Measurements from ENCODE around the gene MS4A18.

- TF ChIP-seq, protein P1, sequence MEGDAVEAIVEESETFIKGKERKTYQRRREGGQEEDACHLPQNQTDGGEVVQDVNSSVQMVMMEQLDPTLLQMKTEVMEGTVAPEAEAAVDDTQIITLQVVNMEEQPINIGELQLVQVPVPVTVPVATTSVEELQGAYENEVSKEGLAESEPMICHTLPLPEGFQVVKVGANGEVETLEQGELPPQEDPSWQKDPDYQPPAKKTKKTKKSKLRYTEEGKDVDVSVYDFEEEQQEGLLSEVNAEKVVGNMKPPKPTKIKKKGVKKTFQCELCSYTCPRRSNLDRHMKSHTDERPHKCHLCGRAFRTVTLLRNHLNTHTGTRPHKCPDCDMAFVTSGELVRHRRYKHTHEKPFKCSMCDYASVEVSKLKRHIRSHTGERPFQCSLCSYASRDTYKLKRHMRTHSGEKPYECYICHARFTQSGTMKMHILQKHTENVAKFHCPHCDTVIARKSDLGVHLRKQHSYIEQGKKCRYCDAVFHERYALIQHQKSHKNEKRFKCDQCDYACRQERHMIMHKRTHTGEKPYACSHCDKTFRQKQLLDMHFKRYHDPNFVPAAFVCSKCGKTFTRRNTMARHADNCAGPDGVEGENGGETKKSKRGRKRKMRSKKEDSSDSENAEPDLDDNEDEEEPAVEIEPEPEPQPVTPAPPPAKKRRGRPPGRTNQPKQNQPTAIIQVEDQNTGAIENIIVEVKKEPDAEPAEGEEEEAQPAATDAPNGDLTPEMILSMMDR (IDR thresholded peaks at IDR 0.05; ENCODE audit: low read depth, low read length), result no peak
- TF ChIP-seq POLR2A (IDR thresholded peaks at IDR 0.05; ENCODE audit: extremely low read depth, insufficient read length), result no peak
- TF ChIP-seq MYC (IDR thresholded peaks at IDR 0.05; ENCODE audit: low read depth, low read length), result no peak
- TF ChIP-seq, protein P2, sequence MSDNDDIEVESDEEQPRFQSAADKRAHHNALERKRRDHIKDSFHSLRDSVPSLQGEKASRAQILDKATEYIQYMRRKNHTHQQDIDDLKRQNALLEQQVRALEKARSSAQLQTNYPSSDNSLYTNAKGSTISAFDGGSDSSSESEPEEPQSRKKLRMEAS (IDR thresholded peaks at IDR 0.05; ENCODE audit: low read depth, low read length), result no peak
These were observed 9.8 kb downstream of the MS4A18 start for GRCh38 chr11:60734279-60734678.
